Measurements from ENCODE around the gene TCF12.
"Not testable (repeated sequence)": the region's sequence is repeated elsewhere in the genome, so short reads cannot be mapped to it uniquely, and the experiment has no call there.

TCF12 gene

GRCh38 chr15:57135800-57136199 lies 217.4 kb downstream of the TCF12 start:
- no peak for DNase-seq (ENCODE audit: low spot score)

GRCh38 chr15:57138349-57138788 lies 219.9 kb downstream of the TCF12 start:
- peak; percentile 37 for DNase-seq (ENCODE audit: low spot score)

GRCh38 chr15:57143511-57144078 lies 225.2 kb downstream of the TCF12 start:
- DNase-seq (ENCODE audit: low spot score) = no peak

GRCh38 chr15:57144448-57144847 lies 226.0 kb downstream of the TCF12 start:
- DNase-seq (ENCODE audit: low spot score) = no peak

GRCh38 chr15:57146506-57147201 lies 228.2 kb downstream of the TCF12 start:
- DNase-seq (ENCODE audit: low spot score) = peak; percentile 23

- no peak for DNase-seq (ENCODE audit: low spot score)
These were observed 229.2 kb downstream of the TCF12 start for GRCh38 chr15:57147621-57148020.

GRCh38 chr15:57148262-57148661 lies 229.8 kb downstream of the TCF12 start:
- DNase-seq (ENCODE audit: low spot score) = no peak

GRCh38 chr15:57149196-57149595 lies 230.8 kb downstream of the TCF12 start:
- DNase-seq (ENCODE audit: low spot score) = no peak

GRCh38 chr15:57150066-57150865 lies 231.8 kb downstream of the TCF12 start:
- DNase-seq (ENCODE audit: low spot score) = no peak

- not testable (repeated sequence) for DNase-seq (ENCODE audit: low spot score)
These were observed 232.4 kb downstream of the TCF12 start for GRCh38 chr15:57150866-57151203.

- DNase-seq (ENCODE audit: low spot score) = no peak
These were observed 233.7 kb downstream of the TCF12 start for GRCh38 chr15:57152133-57152532.

- no peak for DNase-seq (ENCODE audit: low spot score)
These were observed 234.5 kb downstream of the TCF12 start for GRCh38 chr15:57152666-57153539.

GRCh38 chr15:57156210-57156884 lies 237.9 kb downstream of the TCF12 start:
- DNase-seq (ENCODE audit: low spot score) = no peak

- DNase-seq (ENCODE audit: low spot score) = no peak
These were observed 240.1 kb downstream of the TCF12 start for GRCh38 chr15:57158589-57158988.

GRCh38 chr15:57158997-57159668 lies 240.7 kb downstream of the TCF12 start:
- no peak for DNase-seq (ENCODE audit: low spot score)

GRCh38 chr15:57159767-57160166 lies 241.3 kb downstream of the TCF12 start:
- DNase-seq (ENCODE audit: low spot score) = no peak

GRCh38 chr15:57160823-57161560 lies 242.5 kb downstream of the TCF12 start:
- no peak for DNase-seq (ENCODE audit: low spot score)

- not testable (repeated sequence) for DNase-seq (ENCODE audit: low spot score)
These were observed 245.8 kb downstream of the TCF12 start for GRCh38 chr15:57164251-57164650.

- DNase-seq (ENCODE audit: low spot score) = no peak
These were observed 247.5 kb downstream of the TCF12 start for GRCh38 chr15:57165992-57166391.

- no peak for DNase-seq (ENCODE audit: low spot score)
These were observed 249.5 kb downstream of the TCF12 start for GRCh38 chr15:57167821-57168395.
